ENCODE data around the gene CDCP2. TPM values are rescaled to one million over a fixed set of nuclear protein-coding genes. Genes with fewer than 3 reads are reported as not detected.

CDCP2 gene
- total and polyA plus RNA-seq, 7 donors, result not detected

GRCh38 chr1:54180701-54181360 is 28.0 kb upstream of the CDCP2 start:
- Histone ChIP-seq H3K36me3 (ENCODE audit: insufficient read depth in 1 of 2, low read depth in 1 of 2) (peaks cover 0 to 17% of the 10 kb centered on the region in 2 donors), H3K4me3 (no peak overlapping the region), H3K9me3 (no peaks in the 10 kb centered on the region), H3K27ac (no peak overlapping the region), H3K27me3 (ENCODE audit: insufficient read depth in 3 of 3, low read length in 2 of 3) (no peaks in the 10 kb centered on the region), H3K4me1 (no peaks in the 10 kb centered on the region)
- DNase-seq, result no peak
- no peak for ATAC-seq
- intact Hi-C loops (cut with DNase I), result no loop called here
- 87 to 90% (median 88%) methylated on average over 5 of the region's 5 CpGs for WGBS, 3 donors
- no peak for TF ChIP-seq CTCF (IDR thresholded peaks at IDR 0.05)

DNA sequence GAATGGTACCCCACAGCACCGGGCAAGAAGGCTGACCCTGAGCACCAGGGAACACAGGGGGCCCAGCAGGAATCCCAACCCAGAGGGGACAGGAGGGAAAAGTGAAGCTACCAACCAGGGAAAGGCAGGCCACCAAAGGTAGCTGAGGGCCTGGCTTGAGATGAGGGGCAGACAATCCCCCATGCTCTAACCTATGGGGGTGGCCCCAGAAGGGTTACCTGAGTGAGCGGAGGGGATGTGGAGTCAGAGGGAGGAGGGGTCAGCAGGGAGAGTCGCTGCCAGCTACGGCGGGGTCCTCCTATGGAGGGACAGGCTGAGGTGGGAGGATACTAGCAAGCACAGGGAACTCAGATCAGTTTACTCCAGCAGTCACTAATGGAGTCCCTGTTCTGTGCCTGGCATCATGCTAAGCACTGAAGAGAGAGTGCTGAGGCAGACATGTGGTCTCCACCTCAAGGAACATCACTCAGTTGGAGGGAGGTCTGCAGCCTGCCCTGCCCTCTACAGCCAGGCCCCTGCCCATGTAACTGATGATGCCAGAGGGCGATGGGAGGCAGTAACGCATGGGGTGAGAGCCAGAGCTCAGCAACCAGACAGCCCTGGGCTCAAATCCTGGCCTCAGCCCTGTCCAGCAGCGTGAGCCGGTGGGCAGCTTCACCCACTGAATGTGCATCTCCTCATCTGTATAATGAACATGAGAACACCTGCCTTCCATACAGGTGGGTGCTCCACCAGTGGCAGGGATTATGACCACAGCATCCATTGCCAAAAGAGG is 25.7 kb upstream of the CDCP2 start:
- Histone ChIP-seq H3K9me3 (no peaks in the 10 kb centered on the region), H3K27ac (no peak overlapping the region), H3K4me1 (no peaks in the 10 kb centered on the region), H3K27me3 (ENCODE audit: insufficient read depth in 3 of 3, low read length in 2 of 3) (no peaks in the 10 kb centered on the region), H3K36me3 (ENCODE audit: insufficient read depth in 1 of 2, low read depth in 1 of 2) (peaks cover 0 to 16% of the 10 kb centered on the region in 2 donors), H3K4me3 (no peak overlapping the region)
- DNase-seq, result no peak
- no peak for TF ChIP-seq CTCF (IDR thresholded peaks at IDR 0.05)
- intact Hi-C loops (cut with DNase I), result no loop called here
- WGBS, 3 donors, result 80 to 85% (median 84%) methylated on average over 9 of the region's 9 CpGs
- ATAC-seq, result no peak

GRCh38 chr1:54177726-54178125 is 24.9 kb upstream of the CDCP2 start:
- no peaks in the 10 kb centered on the region for H3K27me3 ChIP-seq (ENCODE audit: insufficient read depth in 3 of 3, low read length in 2 of 3)
- TF ChIP-seq CTCF (IDR thresholded peaks at IDR 0.05), result no peak
- 90 to 94% (median 90%) methylated on average over 8 of the region's 8 CpGs for WGBS, 3 donors
- H3K9me3 ChIP-seq, result no peaks in the 10 kb centered on the region
- no peak overlapping the region for H3K27ac ChIP-seq
- DNase-seq (no peak), ATAC-seq (no peak)
- H3K4me1 ChIP-seq, result no peaks in the 10 kb centered on the region
- peaks cover 0 to 16% of the 10 kb centered on the region in 2 donors for H3K36me3 ChIP-seq (ENCODE audit: insufficient read depth in 1 of 2, low read depth in 1 of 2)
- no peak overlapping the region for H3K4me3 ChIP-seq
- intact Hi-C loops (cut with DNase I), result no loop called here

GRCh38 chr1:54176621-54177327 is 24.0 kb upstream of the CDCP2 start:
- Histone ChIP-seq H3K4me1 (no peaks in the 10 kb centered on the region), H3K27ac (no peak overlapping the region), H3K27me3 (ENCODE audit: insufficient read depth in 3 of 3, low read length in 2 of 3) (no peaks in the 10 kb centered on the region), H3K9me3 (no peaks in the 10 kb centered on the region), H3K36me3 (ENCODE audit: insufficient read depth in 1 of 2, low read depth in 1 of 2) (peaks cover 0 to 16% of the 10 kb centered on the region in 2 donors), H3K4me3 (no peak overlapping the region)
- DNase-seq (no peak), ATAC-seq (no peak)
- 93 to 94% (median 94%) methylated on average over 6 of the region's 6 CpGs for WGBS, 3 donors
- intact Hi-C loops (cut with DNase I), result no loop called here
- TF ChIP-seq CTCF (IDR thresholded peaks at IDR 0.05), result no peak
